ENCODE data around the gene CENPC.

DNA sequence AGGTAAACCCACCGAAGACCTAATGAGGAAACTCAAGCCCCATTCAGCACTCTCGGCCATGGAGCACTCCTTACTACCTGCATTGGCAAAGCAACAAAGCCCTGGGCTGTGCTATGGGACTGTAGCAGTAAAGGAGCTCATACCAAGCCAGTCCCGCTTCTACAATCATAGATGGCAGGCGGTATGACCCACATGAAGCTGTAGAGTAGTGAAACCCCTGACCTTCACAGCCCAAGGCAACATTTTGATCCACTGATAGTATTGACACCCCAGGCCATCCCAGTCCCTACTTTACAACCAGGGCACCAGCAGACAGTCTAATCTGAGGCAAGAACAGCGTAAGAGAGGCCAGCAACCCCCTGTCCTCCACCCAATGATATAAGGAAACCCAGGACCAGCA lies 25.2 kb downstream of the CENPC start:
- TF ChIP-seq, protein P1, sequence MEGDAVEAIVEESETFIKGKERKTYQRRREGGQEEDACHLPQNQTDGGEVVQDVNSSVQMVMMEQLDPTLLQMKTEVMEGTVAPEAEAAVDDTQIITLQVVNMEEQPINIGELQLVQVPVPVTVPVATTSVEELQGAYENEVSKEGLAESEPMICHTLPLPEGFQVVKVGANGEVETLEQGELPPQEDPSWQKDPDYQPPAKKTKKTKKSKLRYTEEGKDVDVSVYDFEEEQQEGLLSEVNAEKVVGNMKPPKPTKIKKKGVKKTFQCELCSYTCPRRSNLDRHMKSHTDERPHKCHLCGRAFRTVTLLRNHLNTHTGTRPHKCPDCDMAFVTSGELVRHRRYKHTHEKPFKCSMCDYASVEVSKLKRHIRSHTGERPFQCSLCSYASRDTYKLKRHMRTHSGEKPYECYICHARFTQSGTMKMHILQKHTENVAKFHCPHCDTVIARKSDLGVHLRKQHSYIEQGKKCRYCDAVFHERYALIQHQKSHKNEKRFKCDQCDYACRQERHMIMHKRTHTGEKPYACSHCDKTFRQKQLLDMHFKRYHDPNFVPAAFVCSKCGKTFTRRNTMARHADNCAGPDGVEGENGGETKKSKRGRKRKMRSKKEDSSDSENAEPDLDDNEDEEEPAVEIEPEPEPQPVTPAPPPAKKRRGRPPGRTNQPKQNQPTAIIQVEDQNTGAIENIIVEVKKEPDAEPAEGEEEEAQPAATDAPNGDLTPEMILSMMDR (conservative IDR thresholded peaks at IDR 0.05 in 1 of 2, IDR thresholded peaks at IDR 0.05 in 1 of 2; ENCODE audit: low read depth in 1 of 2, low read length in 2 of 2) = no peak
- TF ChIP-seq EZH2 (IDR thresholded peaks at IDR 0.05; ENCODE audit: low read length, missing control alignments) = no peak

Data from fibroblast of lung (primary cell).